Measurements from ENCODE around the gene TGFB3.
"Not testable (repeated sequence)": the region's sequence is repeated elsewhere in the genome, so short reads cannot be mapped to it uniquely, and the experiment has no call there.

TGFB3 gene
- total RNA-seq: 2.9 to 7.1 (median 4.1) reads per million in 3 experiments

DNA sequence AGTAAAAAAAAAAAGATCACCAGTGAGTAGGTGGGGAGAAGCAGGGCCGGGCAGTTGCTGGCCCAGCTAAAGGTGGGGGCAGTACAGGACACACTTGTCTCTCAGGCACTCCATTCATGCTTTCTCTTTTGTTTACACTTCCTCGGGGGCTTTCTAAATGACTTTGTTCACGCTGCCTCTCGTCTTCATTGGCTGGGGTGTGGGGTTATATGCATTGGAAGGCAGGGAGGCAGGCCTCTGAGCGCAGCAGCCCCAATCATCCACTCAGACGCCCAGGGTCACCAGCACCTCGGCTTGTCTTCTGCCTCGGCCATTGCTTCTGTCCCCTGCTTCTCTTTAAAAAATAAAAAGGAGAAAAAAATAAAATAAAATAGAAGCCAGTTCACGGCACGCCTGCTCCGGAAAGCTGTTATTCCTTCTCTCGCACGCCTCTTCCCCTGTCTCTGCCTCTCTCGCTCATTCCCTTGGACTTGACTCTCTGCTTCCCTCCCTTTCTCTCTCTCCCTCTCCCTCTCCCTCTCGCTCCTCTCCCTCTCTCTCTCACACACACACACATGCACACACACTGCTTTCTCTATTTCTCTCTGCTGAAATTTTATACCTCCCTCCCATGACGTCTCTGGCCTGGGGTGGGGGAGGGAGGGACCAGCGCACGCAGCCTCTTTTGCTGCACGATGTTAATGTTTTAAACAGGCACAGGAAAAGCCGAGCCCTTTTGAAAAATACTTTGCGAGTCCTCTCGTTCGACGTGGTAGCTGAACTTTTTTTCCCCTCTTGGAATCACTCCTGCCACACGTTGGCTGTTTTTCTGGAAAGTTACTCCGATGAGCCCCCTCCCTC, at the start of gene TGFB3:
Gene TGFB3, minus strand, starts transcription at position 570 of the 840 bp plus-strand sequence. CDS start 1,102 bp downstream, outside the sequence.
- DNase-seq: peak; percentile 60

DNA sequence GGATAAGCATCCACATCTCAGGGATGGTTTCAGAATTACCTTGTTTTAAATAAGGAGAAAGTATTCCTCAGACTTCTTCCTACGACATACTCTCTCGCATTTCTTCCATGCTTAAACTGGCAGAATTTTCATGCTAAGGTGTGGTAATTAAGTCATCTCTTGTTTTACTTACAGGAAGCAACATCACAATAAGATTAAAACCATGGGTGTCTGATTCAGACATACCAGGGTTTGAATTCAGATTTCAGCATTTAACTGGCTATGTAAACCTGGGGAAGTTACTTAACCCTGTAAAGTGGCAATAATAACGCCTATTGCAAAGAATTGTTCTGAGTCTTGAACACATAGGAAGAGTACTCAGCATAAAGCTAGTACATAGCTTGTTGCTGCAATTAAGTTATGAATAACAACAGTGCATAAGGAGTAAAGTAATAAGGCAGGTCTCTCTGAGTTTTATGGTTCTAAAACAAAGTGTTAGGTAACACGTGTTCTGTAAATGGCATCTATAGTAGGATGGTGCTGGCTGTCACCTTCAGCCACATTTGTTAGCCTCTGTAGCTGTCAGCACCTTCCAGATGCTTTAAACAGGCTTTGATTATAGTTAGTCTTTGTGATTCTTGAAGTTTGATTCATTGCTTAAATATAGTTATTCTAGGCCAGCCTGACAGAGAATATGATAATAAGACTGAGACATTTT, 42.6 kb upstream of the TGFB3 start:
- DNase-seq: no peak

DNA sequence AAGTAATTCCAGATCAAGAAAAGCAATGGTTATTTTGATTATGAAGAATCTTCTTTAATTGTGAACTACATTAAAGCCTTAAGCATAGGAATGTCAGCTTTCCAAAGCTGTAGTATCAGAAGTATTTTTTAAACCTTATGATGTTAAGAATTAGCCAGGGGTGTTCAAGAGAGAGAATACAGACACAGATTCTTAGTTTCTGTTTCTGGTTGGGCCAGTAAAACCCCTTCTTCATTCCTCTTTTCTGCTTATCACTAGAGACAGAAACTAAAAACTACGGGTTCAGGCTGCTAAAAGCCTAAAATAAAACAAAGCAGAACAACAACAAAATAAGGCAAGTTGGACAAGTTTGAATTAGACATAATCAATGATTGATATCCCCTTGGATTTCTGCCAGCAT, 42.0 kb upstream of the TGFB3 start:
- DNase-seq: no peak

DNA sequence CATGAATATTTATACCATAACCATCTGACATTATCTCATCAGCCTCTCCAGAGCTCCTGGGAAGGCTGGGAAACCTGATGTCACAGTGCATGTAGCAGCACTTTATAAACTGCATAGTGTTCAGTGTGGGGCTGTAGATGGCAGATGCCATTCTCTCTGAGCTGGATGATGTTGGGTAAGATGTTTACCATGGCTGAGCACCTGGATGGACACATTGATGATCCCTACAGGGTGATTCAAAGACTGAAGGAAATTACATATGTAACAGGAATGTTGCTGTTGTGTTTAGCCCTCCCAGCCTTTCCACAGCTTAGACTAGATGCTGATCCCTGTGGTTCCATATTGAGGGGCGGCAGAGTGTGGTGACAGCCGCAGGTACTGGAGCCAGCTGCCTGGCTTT, 41.2 kb upstream of the TGFB3 start:
- no peak for DNase-seq

DNA sequence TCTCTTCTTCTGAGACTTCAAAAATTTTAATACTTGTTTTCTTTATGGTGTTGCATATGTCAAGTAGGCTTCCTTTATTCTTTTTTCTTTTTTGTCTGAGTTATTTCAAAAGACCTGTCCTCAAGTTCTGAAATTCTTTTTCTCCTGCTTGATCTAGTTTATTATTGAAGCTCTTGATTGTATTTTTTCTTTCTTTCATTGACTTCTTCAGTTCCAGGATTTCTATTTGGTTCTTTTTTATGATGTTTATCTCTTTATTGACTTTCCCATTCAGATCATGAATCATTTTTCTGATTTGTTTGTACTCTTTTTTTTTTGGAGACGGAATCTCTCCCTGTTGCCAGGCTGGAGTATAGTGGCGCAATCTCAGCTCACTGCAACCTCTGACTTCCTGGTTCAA, 37.9 kb upstream of the TGFB3 start:
- no peak for DNase-seq

DNA sequence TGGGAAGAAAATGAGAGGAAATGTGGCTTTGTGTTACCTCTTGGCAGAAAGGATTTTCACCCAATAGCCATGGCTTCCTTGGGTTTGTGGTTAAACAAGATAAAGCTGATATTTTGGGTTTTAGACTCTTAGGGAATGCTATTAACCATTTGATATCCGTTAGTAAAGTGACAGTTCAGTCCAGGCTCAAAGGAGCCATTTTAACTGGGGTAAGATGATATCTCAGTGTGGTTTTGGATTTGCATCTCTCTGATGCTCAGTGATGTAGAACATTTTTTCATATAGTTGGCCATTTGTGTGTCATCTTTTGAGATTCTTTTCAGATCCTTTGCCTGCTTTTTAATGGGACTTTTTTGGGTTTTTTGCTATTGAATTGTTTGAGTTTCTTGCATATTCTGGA, 33.9 kb upstream of the TGFB3 start:
- no peak for DNase-seq

DNA sequence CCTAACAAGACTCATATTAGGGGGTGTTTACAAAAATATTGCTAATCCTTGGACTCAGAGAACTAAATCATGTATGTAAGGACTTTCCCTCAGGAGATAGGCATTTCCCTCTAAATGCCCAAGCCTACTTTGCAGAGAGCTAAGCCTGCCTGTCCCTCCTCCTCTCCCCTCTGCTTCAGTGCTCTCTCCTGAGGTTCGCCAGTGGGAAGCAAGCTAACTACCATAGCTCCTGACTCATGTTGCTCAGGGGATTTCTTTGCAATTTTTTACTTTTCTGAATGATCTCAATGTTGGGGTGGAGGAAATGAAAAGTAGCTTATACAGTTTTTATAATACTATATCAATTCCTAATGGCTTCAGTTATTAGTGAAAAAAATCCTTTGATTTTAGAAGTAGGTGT, 33.4 kb upstream of the TGFB3 start:
- no peak for DNase-seq

DNA sequence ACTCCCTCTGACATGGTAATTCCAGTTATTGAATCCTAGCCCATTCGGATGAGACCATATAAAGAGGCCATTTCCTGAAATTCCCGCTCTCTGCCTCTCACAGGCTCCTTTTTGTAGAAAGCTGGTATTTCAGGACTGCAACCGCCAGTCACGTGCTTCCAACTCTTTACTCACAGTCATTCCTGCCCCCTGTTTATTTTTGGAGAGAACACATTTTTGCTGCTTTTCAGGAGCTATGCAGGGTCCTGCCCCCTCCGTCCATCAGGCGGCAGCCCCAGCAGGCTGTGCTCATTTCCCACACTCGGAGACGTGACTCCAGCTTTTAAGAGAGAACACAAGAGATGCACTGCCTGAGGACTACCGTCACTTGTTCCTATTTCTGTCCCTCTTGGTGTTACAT, 30.6 kb upstream of the TGFB3 start:
- DNase-seq: no peak

DNA sequence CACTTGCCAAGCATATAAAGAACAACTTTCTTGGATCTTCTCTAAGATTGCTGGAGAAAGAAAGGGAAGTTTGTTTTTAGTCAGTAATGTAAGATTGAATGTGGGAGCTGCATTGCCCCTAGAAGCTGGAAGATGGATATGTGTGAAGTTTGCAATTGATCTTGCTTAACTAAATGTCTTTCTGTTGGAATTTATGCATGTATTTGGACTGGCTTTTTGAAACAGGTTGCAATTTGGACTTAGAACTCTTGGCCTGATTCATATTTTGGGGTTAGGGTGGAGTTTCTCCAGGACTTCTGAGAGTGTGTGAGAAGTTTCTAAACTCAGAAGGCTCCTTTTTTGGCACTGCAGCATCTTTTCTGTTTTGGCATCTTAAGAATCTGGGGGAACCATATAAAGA, 30.1 kb upstream of the TGFB3 start:
- DNase-seq: no peak

DNA sequence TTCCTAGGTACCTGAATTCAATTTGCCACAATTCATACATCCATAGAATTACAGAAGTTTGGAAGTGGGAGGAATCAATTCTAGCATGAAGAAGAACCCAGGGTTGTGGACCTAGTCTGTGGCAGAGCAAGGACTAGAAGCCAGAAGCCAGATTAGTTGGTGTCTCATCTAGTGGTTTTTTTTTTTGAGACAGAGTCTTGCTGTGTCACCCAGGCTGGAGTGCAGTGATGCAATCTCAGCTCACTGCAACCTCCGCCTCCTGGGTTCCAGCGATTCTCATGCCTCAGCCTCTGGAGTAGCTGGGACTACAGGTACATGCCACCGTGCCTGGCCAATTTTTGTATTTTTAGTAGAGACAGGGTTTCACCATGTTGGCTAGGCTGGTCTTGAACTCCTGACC, 27.8 kb upstream of the TGFB3 start:
- DNase-seq: not testable (repeated sequence)

DNA sequence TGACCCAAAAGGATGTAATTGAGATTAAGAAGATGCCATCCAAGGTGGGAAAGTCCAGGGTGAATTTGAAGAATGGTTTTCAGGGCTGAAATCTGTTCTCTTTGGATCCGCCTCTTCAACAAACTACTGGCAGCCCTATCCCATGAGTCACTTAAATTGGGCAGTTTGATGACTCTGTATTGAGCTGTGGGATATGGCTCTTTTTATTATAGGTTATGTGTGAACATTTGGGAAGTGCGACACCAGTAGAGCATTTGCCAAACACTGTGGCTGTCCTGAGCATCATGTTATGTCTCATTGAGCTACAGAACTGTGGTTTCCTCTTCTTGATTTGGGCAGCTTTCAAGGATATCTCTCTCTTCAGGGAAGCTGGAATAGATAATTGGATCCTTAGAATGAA, 26.1 kb upstream of the TGFB3 start:
- DNase-seq: no peak

DNA sequence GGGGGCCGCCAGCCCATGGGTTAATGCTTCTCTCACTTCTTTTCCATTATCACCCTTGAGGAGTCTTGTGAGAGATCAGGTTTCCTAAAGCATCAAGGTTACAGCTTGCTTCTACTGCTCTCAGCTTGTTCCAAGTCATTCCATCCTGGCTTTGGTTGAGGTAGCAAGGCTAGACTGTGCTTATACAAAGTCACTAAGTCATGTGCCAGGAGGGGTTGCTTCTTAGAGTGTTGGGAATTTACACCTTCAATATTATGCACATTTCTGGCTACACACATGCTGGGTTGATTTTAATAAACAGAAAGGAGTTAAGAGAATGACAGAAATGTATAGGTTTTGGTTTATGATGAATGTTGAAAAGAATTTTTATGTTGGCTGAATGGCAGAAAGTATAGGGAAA, 25.6 kb upstream of the TGFB3 start:
- no peak for DNase-seq

DNA sequence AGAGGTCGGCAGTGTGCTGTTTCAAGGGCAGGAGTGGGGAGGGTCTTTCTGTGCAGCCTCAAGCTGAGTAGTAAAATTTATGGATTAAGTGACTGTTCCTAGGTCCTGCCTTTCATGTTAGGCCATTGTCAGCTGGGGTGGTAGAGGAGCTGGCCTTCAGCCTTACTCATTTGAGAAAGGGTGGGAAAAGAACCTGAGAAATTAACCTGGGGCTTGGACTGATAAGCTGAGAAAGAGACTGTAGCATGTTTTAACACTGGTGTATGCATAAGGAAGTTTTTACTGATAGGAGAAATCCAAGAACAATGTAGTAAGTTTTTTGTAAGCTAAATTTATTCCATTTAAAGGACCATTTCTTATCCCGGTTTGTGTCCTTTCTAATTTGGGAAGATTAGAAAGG, 24.5 kb upstream of the TGFB3 start:
- DNase-seq: no peak

DNA sequence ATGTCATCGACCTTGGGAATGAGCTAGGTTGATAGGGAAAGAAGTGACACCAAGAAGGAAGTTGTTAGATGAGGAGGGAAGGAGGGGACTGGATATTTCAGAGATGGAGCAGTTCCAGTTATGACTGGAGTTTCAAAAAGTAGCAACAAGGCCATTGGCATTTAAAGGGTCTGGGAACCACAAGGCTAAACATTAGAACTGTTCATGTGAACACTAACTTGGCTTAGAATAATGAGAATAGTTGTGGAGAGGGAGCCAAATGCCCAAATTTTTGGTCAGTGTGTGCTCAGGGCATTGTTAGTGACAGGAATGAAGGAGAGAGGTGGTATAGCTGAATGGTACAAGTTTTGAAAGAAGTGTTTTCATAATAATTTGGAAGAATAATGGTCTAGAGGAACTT, 20.6 kb upstream of the TGFB3 start:
- DNase-seq: no peak

DNA sequence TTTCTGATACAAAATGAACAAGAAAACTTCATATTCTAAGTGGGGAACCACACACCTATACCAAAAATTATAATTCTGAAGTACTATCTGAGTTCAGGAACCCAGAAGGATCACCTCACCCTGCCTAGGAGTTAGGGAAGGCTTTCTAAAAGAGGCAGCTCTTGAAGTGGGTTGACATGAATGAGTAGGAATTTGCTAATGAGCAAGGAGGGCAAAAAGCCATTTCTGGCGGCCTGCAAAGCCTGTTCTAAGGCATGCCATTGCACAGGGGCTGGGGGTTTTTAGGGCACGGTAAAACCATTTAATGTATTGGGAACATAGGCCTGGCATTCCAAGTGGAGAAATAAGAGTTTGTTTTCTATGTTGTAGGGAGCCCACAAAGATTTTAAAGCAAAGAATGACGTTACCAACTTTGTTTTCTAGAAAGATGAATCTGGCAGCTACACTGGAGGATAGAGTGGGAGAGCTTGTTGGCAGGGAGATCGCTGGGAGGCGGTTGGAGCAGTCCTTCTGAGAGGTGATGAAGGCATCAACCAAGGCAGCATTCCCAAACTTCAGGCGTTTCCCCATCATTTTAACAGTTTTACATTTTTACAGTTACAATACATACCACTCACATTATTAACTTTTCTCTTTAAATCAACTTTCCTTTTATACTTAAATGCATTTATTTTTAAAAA, 17.9 kb upstream of the TGFB3 start:
- no peak for DNase-seq

DNA sequence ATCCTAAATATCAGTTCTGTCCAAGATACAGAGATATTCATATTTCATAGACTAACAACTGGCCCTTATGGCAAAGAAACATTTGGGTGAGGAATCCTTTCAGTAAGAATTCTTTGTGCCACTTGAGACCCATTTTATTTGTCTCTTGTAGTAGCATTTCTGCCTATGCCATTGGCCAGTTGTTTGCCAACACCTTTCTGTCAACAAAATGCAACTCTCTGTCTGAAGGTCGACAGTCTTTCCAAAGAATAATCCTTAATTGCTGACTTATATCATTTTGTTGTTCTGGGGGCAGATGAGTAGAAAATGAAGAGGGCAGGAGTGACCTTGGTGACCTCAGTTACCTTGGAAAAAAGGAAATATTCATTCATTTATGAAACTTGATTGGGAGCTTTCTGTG, 14.7 kb upstream of the TGFB3 start:
- DNase-seq: no peak

DNA sequence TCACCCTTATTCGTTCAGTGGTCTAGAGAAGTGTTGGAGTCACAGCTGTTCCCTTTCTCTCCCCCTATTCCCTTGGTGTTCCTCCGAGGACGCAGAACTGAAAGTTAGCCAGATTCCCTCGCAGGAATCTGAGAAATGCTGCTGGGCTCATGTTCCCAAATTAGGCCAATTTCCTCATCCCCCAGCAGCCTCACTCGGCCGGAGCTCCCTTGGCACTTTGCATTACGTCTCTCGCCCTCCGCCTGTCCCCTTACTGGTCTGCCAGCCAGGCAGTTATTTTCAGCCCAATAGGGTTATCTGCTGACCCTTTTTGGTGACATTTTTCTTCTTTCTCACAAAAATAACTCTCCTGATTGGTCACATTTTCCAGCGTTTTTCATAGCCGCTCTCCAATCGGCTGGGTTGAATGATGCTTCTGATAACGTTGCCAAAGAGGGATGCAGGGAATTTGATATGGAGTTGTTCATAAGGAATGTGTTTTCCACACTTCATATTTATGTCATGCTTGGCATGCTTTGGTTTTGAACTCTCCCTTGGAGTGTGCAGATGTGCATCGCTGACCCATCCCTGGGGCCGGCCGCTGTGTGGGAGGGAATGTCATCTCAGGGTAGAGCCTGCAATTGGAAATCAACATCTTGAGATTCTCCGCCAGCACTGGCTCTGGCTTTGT, 13.7 kb upstream of the TGFB3 start:
- no peak for DNase-seq

DNA sequence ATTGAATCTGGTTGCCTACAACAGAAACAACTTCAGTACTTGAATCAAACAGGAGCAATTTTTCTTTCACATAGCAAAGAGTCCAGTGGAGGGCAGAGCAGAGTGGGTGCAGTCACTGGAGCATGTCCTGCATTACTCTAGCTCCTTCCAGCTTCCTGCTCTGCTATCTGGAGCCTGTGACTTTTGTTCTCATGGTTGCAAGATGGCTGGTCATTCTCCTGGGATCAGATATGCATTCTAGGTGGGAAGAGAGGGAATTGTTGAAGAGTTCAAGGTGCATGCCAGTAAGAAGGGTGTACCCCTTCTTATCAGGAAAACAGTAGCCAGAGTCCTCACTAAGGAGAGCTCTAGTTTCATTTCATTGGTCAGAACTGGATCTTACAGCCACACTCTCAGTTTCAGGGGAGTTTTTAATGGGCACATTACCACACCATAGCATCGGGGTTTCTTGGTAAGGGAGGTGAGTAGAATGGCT, 11.8 kb upstream of the TGFB3 start:
- no peak for DNase-seq

DNA sequence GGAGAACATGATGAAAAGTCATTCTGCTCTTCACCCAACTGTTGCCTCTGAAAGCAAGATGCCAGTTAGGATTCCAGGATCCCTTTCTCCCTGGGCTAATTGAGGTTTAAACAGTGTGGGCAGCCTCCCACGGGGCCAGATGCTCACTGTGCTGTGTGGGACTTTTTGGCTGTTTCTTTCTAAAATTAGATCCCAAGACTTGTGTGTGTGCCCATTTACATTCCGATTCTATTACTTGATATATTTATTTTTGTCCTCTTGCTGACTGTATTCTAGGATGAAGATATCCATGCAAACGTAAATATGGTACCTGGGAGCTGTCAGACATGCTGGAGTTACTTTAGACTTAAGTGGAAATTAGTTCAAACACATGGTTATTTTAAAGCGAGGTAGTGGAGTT, 10.0 kb upstream of the TGFB3 start:
- no peak for DNase-seq

DNA sequence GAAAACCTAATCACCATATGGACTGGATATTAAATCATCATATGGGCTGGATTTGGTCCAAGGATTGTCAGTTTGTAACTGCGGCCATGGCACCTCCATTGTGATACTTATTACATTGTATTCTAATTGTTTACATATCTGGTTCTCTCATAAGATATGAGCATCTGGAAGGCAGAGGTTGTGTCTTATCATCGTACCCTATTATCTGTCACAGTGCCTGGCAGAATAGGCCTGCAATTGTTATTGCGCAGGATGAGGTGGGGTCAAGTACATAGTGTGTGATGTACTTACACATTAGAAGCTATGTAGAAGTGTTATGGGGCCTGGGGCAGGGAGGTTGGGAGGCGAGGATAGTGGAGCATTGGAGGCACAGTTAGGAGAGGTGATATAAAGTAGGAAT, 8.5 kb upstream of the TGFB3 start:
- DNase-seq: no peak

DNA sequence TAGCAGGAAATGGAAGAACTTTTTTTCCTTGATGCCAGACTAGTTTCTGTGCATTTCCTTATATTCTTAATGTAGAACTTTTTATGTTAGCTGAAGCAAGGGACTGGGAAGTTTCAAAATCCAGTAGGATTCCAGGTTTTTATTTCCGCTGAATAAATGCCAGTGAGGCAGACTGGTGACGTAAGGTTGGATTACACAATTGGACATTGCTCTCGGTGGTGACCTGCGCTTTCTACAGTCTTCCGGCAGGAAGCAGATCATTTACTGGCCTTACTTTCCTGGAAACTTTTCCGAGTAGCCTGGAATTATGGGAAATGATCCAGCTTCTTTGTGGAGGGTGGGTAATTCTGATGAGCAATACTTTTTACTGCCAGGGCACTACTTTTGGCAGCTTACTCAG, 7.3 kb upstream of the TGFB3 start:
- no peak for DNase-seq

DNA sequence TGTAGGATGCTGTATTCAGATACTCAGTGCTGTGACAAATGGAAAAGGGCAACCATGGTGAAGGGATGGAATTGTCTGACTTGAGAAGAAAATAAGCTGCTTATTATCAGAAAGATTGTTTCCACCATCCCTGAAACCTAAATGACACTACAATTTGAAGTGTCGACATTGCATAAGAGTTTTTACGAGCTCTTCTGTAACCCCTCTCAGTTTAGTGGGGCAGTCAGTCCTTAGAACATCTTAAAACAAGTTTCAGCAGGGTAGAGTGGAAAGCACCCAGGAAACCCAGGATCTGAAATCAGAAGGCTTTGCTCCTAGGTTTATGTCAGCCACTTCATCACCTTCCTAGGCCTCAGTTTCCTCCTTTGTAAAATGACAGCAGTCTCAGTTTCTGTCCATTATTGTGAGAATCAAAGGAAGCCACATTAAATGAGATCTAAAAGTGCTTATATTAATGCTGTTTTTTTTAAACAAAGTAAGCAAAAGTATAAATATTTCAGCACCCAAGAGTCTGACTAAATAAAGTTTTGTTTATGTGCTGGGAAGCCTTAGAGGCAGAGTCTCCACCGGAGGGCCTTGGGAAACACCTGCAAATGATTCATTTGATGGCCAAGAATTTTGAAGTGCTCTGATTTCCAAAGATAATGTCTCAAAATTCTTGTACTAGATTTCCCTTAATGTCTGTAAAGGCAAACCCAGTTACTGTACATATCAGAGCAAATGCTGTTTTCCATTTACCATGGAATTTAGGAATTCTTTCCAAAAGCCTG, 5.6 kb upstream of the TGFB3 start:
- DNase-seq: no peak

DNA sequence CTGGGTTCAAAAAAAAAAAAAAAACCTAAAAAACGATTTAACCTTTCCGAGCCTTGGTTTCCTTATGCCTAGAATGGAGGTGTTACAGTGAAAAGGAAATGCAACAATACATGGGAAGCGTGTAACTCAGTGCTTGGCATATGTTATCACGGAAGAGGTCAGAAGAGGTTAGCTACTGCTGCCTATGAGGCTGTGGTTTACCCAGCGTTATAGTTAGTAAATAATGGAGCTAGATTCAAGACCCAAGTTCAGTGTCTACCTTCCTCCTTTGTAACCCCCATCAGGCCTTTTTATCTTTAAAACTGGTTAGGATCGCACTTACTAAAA, 4.6 kb upstream of the TGFB3 start:
- no peak for DNase-seq

Data from central memory CD4-positive, alpha-beta T cell (primary cell).